GM12874 (cell line): ENCODE data around the gene SLC6A6.

ENCODE experiments used
- TF ChIP-seq, protein P1 (sequence below): IDR thresholded peaks from 2 replicates; pipeline ENCODE4 v1.5.1; 2011; ENCODE audit warnings: low read depth, mild to moderate bottlenecking, control low read depth, low read length, moderate library complexity; ENCODE audit not compliant: insufficient read depth

The SLC6A6 gene

DNA sequence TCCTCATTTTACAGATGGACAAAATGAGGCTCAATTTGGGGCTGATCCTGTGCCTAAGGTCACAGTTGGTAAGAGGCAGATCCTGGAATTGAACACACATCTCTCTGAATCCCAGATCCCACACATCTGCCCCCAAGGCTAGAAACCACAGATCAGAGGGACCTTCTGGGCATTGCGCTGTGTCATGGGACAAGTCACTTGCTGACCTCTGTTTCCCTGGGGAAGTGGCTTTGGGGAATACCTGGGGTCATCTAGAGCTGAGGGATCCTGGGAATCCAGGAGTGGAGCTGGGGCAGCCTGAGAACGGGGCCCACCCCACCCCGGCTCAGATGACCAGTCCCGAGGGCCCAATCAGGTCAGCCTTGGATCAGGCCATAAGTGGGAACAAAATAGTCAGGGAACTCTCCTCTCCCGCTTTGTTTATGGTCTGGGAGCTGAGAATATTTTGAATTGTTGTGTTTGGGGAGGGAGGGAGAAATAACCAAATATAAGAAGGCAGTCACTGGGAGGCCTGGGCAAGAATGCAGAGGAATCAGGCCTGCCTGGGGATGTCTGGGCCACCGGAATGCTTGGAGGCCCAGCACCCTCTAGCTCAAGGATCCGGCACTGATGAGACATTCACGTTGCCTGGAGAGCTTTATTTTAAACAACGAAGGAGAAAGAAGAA, 8.8 kb upstream of the SLC6A6 start:
- TF ChIP-seq, protein P1, sequence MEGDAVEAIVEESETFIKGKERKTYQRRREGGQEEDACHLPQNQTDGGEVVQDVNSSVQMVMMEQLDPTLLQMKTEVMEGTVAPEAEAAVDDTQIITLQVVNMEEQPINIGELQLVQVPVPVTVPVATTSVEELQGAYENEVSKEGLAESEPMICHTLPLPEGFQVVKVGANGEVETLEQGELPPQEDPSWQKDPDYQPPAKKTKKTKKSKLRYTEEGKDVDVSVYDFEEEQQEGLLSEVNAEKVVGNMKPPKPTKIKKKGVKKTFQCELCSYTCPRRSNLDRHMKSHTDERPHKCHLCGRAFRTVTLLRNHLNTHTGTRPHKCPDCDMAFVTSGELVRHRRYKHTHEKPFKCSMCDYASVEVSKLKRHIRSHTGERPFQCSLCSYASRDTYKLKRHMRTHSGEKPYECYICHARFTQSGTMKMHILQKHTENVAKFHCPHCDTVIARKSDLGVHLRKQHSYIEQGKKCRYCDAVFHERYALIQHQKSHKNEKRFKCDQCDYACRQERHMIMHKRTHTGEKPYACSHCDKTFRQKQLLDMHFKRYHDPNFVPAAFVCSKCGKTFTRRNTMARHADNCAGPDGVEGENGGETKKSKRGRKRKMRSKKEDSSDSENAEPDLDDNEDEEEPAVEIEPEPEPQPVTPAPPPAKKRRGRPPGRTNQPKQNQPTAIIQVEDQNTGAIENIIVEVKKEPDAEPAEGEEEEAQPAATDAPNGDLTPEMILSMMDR = no peak

DNA sequence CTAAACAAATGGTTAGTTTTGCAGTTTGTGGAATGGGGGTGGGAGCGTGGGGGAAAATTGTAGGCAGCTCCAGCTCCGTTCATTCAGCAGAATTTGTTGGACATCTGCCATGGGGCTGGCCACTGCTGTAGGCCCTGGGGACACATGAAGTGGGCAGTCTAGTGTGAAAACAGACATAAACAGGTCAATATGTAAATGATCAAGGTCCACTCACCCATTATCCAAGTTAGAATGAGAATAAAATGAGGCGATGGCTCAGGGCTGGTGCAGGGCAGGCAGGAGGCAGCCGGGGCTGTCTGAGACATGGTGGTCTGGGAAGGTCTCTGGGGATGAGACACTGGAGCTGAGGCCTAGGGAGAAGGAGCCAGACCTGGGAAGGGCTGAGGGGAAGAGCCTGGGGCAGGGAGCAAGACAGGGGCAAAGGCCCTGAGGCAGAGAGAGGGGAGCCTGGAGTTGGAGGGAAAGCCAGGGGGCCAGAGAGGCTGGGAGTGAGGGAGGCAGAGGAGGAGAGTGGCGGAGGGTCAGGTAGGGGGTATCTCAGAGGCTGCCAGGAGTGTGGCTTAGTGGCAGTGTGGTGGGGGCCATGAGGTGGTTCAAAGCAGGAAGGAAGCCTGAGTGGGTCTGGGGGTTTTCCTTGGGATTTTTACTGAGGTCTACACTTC, 6.2 kb upstream of the SLC6A6 start:
- TF ChIP-seq, protein P1 = no peak

DNA sequence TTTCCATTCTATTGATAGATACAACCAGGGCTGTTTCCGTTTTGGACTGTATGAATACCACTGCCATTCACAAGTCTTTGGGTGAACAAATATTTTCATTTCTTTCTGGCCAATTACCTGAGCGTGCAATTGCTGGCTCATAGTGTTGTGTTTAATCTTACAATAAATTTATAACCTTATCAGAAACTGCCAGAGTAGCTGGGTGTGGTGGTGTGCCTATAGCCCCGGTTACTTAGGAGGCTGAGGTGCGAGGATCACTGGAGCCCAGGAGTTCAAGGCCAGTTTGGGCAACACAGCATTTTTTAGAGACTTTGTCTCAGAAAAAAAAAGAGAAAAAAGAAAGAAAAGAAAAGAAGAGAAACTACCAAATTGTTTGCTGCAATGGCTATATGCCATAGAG, 5.4 kb upstream of the SLC6A6 start:
- TF ChIP-seq, protein P1 = no peak

DNA sequence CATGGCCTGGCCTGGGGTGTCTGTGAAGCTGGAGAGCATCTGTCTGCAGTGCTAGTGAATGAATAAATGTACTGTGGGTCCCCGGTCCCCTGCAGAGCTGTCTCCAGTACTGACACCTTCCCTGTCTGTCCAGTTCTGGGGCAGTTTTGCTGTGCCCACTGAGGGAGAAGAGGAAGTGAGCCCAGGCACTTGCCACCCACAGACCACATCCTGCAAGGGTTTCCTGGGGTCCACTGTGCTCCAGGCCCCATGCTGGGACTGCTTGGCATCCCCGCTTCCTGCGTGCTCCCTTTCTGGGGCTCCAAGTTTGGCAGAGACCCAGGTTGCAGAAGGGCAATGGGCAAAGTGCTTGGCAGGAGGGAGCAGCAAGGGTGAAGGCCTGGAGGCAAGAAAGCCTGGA, 4.9 kb upstream of the SLC6A6 start:
- TF ChIP-seq, protein P1 = no peak

DNA sequence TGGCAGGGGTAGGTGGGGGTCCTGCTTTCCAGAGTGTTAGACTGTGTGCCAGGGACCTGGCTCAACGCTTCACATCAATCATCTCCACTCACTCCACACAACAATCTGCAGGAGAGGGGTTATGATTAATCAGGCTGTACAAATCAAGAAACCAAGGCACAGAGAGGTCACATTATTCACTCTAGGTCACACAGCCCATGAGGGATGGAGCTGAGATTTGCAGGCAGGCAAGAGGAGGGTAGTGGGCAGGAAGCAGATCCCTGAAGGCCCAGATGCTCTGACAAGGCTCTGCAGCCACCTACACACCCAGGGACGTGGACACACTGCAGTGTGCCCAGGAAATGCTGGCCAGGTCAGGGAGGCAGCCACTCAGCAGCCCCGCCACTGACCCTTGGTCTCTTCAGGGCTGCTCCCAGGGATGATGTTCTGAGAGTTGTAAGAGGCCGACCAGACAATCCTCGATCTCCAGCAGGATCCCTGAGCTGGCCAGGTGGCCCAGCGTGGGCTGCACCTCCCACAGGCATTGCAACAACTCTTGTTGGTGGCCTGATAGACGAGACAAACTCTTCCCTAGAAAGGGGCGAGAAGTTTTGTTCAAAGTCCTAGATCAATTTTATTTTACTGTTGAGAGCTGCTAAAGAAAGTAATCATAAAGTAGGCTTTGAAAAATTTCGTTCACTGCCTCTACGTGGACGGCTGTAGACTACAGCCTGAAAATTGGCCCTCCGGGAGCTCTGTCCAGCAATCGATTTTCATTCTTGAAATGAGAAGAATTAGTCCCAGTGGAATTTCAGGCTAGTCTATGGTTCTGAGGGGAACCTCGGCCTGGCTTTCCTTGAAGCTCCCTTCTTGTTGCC, 4.2 kb upstream of the SLC6A6 start:
- TF ChIP-seq, protein P1 = no peak

DNA sequence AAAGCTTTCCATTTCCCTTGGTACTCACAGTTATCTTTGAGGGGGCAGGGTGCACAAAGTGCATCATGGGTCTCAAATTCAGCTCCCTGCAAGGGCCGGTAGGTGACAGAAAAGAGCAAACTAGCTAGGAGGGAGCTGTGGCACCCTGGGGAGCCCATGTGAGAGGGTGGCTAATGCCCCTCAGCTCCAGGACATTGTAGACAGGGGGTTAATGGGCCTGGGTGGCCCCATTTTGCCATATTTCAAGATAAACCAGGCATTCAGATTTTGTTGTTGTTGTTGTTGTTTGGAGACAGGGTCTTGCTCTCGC, 3.7 kb upstream of the SLC6A6 start:
- TF ChIP-seq, protein P1 = no peak

DNA sequence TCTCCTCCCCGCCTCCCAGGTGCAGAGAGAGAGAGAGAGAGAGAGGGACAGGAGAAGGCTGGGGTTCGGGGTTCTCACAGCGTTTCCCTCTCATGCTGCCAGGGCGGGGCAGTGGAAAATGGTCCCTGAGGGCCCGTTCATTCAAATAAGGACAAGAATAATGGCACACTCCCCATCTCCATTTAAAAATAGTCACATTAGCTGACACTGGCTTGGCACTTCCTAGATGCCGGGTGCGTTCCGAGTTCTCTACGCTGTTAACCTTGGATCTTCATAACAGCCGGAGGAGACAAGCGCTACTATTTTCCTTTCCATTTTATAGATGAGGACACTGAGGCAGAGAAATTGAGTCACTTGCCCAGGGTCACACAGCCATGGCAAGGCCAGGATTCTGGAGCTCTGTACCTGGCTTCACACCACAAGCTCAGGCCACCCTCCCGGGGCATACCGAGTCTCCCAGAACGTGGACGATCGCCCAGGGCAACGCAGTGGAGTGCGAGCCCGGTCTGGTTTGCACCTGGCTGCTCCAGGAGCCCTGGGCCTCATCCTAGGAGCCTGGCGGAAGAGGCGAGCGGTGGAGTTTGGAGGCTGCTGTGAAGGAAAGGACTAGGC, 608 bp upstream of the SLC6A6 start:
- TF ChIP-seq, protein P1 = no peak
